ENCODE data around the gene GLIS1.

Gene GLIS1

DNA sequence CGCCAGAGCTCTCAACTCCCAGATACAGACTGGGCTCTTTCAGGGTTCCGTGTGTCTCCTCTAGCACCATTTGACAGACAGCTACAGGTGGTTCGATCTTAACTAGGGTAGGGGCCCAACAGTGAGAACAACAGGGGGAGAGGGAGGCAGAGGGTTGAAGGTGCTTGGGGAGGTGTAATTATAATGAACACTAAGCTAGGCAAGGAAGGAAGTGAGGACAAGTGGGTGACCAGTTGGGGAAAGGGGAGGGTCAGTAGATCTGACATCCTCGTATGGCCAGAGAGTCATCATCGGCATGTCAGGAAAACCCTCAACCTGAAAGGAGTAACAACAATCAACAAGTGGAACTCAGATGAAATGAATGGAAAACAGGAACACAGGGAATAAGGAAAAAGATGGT, 22.8 kb downstream of the GLIS1 start:
- DNase-seq = no peak

DNA sequence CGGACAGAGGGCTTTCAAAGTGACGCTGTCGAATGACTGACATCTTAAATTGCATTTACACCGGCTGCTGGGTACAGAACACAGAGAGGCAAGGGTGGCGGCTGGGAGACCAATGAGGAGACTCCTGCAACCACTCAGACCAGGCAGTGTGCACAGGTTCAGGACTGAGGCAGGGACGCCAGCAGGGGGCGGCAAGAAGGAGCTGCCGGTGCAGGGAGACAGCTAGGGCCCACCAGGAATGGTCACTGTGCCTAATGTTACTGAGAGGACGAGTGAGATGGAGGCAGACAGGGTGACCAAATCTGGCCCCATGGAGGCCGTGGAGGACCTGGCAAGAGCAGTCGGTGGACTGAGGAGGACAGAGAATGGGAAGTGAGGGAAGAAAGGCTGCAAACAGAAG, 23.5 kb downstream of the GLIS1 start:
- DNase-seq = no peak

DNA sequence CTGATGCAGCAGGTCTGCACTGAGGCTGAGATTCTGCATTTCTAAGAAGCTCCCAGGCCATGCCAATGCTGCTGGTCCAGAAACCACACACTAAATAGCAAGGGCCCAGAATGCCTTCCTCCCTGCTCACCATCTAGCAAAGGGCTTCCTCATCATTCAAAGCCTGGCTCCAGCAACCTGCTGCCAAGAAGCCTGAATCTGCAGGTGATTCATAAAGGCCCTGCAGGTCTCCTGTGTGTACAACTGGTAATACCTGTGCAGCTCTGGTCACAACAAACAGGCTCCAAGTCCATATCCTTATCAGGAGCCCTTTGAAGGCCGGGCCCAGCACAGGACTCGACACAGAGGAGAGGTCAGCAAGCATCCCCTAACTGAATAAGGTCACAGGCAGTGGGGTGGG, 26.7 kb downstream of the GLIS1 start:
- DNase-seq = no peak

DNA sequence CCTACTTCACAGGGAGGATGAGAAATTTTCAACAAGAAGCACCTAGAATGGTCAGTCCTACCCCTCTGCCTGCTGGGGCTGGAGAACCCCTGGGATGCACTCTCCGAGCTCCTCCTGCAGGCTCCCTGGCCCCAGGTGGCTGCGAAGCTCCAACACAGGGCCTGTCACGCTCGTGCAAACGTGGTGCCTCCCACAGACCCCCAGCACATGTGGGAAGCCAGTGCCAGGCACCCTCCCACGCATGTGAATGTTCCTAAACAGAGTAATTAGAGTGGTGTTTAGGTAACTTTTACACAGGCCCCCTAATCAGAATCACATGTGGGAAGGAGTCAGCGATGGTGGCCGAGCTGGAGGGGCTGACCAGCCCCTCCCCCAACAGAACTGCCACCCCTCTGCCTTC, 28.4 kb downstream of the GLIS1 start:
- no peak for DNase-seq

DNA sequence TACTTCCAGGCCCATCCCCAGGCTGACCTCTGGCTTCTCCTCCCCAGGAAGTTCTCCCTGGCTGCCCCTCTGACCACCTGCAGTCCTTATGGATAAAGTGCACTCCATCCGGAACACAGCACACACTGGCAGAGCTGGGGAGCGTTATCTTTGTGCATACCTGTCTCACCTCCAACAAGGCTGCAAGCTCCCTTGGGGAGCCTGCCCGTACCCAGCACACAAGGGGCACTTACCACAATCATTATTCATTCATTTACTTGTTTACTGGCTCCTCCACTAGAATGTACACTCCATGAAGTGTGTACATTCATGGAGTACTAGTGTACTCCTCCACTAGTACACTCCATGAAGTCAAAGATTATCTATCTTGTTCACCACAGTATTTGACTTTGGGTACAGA, 30.3 kb downstream of the GLIS1 start:
- no peak for DNase-seq

DNA sequence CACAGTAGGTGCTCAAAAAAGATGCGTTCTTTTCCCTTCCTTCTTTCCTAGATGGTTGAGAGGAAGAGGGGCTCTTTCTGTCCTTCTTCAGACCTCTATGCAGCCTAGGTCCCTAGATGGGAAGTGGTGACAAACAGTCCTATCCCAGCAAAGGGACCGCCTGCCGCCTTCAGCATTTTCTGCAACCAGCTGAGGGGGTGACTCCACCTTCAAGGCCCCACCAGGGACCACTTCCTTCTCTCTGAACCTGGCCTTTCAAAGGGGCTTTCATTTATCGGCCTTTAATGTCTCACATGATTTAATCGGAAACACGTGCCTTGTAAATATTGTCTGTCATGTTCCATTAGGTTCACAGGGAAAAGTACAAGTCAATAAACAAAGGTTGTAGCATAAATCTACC, 32.6 kb downstream of the GLIS1 start:
- DNase-seq = no peak

DNA sequence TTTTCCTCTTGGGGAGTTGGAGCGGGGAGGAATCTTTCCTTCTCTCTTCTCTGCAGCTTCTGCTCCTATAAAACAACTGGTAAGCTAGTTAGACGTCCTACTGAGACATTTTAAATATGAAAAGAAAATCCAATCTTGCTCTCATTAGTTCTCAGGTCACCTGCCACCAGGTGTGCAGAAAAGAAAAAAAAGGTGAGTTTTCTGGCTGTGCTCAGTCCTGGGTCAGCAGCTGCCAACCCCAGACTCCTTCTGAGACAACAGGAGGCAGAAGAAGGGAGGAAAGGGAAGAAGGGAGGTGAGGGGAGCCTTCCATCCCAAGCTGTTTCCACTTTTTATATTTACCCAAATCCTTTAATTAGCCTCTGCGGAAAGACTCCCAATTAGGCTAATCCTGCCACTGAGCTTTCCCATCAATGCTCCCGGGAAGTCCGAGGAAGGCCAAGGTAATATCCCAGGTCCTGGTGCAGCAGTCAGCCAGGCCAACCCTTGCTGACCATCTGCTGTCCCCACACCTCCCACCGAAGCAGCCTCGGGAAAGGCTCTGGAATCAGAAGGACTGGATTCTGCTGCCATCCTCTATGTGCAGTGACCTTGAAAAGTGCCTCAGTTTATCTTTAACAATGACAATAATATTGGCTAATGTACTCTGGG, 33.4 kb downstream of the GLIS1 start:
- no peak for DNase-seq

DNA sequence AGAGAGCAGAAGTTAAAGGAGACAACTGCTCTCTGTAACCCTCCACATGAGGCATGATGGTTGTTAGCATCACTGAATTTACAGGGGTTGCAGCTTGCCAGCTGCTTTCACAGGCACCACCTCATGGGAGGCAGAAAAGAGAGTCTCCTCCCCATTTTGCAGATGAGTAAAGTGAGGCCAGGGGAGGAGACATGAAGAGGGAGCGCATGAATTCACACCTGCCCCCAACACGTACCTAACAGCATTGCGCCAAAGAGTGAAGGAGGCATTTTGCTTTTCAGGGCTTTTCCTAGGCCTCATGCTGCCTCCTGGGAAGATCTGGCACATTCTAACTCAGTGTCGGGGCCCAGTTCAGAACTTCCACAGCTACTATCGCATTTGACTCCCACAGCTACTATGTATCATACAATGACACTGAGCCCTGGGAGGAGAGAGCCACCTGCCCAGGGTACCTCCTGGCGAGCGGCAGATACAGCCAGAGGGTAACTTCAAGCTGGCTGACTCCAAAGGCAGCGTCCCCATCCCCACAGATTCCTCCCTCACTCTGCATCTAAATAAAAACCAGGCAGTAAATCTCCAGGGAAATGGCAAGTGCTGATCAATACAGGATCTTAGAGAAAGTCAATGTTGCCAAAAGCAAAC, 34.0 kb downstream of the GLIS1 start:
- no peak for DNase-seq

DNA sequence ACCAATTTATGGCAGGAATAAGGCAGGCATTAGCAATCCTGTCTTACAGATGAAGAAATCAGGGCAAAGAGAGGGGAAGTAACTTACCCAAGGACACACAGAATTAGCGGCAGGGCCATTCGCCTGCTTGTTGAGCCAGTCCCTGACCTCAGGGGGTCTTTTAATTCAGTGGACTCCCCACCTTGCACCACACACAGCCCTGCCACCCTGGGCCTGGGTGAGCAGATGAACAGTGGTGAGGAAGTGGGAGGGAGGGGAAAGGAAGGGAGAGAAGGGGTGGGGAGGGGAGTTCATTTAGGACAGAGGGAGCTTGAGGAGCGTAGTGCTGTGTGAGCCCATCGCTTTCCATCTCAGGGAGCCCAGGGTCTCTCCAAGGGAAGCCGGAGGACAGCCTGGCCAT, 34.7 kb downstream of the GLIS1 start:
- DNase-seq = no peak

DNA sequence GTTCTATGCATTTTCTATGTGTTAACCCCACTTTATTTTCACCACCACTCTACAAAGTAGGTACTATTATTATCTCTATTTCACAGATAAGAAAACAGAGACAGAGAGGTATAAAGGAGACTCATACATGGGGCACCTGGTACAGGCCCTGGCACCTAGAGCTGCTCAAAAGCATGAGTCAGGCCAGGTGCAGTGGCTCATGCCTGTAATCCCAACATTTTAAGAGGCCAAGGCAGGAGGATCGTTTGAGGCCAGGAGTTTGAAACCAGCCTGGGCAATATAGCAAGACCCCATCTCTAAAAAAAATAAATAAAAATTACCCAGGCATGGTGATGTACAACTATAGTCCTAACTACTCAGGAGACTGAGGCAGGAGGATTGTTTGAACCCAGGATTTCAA, 35.8 kb downstream of the GLIS1 start:
- DNase-seq = no peak

DNA sequence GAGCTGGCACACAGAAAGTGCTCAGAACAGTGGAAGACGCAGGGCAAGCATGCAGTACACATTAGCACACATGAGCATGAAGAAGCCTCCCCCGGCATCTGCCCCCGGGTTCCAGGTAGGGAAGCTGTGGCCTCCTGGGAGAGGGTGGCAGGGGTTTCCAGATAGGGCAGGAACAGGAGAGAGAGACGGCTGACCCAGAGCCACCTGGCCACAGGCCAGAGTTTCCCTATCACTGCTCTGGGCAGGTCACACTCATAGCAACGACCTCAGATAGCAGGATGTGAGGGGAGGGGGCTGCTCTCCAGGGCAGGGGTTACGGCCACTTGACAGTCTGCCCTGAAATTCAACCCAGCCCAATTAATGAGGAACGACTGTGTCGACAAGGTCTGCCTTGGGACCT, 36.6 kb downstream of the GLIS1 start:
- DNase-seq = no peak

DNA sequence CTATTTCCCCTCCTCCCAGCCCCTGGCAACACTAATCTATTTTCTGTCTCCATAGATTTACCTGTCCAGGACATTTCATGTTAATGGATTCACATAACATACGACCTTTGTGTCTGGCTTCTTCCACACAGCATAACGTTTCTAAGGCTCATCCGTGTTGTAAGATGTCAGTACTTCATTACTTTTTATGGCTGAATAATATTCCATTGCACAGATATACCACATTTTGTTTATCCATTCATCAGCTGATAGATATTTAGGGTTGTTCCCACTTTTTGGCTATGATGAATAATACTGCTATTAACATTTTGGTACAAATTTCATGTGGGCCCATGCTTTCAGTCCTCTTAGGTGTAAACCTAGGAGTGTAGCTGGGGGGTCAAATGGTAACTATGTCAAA, 38.2 kb downstream of the GLIS1 start:
- DNase-seq = no peak

DNA sequence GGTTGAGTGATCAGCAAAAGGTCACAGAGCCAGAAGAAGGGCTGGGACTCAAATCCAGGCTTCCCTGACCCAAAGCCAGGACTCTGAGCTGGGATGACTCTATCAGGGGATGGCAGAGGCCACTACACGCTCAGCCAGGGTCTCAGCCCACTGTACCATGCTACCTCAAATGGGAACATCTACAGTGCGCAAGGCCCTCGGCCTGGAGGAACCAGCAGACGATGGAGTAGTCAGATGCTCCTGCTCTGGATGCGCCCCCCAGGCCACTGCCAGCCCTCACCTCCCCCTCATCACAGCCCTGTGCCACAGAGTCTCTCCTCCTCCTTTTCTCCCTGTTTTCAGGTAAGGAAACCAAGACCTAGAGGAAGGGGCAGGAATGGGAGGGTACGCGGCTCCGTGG, 39.0 kb downstream of the GLIS1 start:
- no peak for DNase-seq

DNA sequence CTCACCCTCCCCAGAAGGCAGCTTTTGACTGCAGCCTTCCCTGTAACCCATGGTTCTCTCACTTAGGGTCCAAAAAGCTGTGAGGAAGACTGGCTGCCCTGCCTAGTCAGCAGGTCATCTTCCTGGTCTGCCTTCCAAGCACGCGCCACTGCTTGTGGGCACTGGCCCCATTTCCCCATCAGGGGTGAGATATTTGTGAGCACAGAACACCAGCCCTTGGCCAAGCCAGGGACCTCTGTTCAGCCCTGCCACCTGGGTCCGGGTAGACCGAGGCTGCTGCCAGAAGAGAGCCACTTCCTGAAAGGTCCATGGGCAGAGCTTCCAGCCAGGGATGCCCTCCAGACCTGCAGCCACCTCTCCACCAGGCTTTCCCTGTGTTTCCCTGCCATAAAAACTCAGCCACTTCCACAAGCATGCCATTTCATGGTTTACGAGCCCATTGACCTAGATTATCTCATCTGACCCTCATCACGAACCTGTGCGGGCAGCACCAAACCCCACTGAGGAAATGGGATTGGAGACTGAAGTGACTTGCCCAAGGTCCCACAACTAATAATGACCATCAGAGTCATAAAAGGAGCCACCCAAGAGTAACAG, 40.5 kb downstream of the GLIS1 start:
- DNase-seq = no peak

DNA sequence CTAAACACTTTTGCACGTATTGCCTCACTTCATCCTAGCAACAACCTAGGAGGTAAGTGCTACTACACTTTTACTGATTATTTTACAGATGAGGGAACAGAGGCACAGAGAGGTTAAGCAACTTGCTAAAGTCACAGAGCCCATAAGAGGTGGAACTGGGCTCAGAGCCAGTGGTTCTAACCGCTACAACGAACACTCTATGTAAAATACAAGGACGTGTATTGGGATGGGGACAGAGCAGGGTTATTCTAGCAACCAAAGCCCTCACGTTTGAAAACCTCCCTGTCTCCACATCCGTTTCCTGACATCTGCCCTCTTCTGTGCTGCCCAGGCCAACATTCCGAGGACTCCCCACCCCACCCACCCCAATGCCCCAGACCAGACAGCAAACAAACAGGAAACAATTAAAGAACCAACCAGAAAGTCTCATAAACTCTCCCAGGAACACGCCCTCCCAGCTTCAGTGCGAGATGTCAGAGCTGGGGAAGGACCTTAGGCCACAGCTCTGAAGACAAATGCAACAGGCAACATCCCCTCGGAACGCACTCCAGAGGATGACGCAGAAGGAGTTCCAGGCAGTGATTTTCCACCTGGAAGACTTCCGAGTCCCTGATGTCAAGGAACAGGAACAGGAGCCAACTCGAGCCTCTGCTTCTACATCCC, 41.1 kb downstream of the GLIS1 start:
- DNase-seq = no peak

DNA sequence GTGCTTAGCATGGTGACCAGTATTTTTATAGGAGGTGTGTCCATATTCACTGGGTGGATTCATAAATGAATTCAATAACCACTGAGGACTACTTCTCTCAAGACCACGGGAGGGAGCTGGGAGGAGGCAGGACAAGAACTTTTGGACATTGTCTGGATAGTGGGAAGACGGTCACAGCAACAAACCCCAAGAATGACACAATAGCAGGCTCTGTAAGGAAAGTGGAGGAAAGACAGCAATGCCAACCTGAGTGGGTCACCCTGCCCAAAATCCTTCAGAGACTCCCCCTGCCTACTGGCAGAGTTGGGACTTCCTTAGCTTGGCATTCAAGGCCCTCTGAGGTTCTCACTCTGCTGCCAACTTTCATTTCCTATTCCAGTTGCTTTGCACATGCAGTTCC, 42.0 kb downstream of the GLIS1 start:
- no peak for DNase-seq

DNA sequence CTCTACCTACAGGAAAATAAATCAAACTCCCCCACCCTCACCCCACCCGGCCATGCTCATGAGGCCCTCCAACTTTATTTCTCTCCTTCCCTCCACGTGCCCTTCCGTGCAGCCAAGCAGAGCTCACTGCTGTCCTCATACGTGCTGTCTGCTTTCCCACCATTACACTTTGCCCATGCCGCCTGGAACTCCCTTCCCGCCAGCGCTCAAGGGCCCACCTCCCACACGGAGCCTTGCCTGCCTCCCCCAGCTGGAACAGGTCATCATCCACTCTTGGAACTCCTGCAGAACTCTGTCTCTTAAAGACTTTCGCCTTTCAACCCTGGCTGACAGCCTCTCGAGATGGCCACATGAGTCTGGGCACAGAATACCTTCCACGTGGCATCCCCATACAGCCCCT, 42.4 kb downstream of the GLIS1 start:
- DNase-seq = no peak

DNA sequence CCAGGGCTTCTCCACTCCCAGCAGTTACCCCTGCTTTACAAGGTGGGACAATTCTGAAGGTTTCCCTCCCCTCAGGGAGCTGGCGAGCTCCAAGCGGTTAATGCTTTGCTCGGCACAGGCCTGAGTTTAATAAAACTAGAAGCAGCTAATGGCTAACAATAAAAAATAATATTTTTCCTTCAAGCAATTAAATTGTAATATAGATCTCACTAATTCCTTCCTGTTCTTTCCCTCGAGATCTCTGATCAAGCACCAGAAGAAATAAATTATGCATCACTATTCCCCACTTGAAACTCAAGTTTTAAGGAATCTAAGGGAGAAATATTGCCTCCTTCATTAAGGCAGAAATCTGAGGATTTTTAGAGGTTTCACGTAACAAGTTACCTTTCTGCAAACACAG, 42.9 kb downstream of the GLIS1 start:
- no peak for DNase-seq

DNA sequence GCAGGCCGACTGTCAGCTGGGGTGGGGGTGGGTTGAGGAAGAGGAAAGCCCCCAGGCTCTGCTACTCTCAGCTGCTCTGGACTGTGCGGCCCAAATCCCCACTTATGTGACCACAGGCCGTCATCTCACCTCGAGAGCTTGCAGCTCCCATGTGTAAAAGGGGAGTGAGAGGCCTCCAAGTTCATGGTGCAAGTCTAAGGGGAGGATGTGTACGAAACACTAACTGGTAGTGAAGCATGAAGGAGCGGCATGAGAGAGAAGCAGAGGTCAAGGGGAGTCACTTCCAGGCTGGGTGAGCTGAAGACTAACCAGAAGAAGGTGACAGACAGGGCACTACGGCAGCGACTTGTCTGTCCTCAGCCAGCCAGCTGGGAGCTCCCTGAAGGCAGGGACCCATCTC, 43.8 kb downstream of the GLIS1 start:
- DNase-seq = no peak

DNA sequence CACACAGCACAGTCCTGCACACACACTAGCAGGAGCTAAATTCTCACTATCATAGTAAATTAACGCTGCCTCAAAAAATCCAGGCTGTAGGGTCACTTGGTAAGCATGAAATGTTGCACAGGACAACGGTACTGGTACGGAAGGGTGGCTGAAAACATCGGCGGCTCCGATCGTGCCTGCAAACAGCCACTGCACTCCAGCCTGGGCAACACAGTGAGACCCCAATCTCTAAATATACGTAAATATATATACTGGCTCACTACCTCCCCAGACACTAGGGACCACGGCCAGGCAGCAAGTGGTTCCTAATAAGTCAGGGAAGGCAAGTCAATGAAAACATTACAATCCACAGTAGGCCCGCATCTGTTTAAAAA, 44.3 kb downstream of the GLIS1 start:
- no peak for DNase-seq

DNA sequence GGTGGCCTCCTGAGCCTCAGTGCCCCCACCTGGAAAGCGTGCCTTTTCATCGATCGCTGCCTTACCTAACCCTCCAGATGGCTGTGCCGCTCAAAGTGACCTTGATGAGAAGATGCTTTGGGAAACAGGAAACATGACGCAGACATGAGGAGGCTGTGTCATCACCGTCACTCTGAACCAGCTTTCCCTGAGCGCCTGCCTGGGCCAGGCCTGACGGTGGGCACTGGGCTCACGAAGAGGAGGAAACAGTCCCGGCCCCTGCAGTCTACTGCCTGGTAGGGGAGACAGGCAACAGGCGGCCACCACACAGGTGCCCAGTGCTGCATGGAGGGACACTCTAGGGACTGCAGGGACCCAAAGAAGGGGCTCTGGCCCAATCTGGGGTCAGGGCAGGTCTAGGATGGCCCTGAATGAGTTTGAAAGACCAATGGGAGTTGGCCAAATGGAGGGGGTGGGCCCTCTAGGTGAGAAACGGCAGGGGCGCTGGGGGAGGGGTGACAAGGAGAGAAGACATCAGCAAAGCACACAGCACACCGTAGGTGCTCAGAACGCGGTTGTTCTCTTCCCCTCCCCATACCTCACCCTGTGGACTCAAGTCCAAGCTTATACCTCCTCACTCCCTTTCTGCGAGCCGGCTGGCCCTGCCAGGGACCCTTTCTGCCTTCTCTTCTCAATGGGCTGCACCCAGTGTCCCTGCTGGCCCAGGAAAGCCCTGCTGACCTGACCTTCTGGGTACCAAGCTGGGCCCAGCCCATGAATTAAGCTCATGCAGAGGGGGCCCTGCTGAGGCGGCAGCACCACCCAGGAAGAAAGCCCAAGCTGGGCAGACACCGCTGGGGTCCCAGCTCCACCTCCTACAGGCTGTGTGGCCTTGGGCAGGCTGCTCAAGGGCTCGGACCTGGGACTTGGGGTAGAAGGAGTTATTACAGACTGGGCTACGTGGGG, 44.9 kb downstream of the GLIS1 start:
- no peak for DNase-seq

DNA sequence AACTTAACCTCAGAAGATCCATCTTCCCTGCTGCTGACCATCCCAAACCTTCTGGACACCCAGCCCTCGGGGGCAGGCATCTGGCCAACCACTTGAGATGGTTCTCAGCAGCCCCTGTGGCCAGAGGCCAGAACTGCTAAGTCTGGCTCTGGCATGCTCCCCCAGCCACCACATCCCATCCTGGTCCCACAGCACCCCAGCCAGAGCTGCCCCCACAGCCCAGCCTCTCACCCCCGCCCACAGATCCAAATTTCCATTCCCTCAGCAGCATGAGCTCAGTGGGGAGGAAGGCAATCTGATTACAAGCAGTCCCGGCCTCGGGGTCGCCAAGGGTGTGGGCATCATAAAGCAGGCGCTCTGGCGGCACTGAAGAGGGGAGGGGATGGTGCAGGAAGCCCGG, 45.6 kb downstream of the GLIS1 start:
- no peak for DNase-seq

DNA sequence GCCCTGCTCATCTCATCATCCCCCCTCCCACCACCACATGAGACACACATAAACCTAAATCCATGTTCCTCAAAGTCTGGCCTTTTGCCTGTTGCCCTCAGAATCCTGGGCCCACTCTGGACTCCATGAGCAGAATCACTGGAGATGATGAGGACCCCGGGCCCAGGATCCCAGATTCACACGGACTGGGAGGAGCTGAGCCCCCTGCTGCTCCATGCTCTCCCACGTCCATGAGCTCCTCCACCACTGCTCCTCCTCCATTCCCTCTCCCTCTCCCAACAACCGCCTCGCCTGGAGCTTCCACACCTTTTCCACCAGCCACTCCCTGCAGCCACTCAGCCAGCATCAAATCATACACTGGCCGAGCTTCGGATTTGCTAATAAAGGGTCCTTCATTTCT, 47.6 kb downstream of the GLIS1 start:
- no peak for DNase-seq
